Activated CD8-positive, alpha-beta T cell treated with anti-CD3 and anti-CD28 coated beads, Interleukin-2, amount 10 ng/mL, durations not matched to agents 7 days and 5 days (primary cell): Measurements from ENCODE around the gene C1QL1. TPM values are rescaled to one million over a fixed set of nuclear protein-coding genes. Genes with fewer than 3 reads are reported as not detected.
A peak's percentile ranks its signal among the peaks of the same experiment; 100 is the strongest.
"Not testable (repeated sequence)": the region's sequence is repeated elsewhere in the genome, so short reads cannot be mapped to it uniquely, and the experiment has no call there.

Experiments used
- ATAC-seq: fragments of 150-1000 bp; cut with Tn5 transposase; one replicate; pipeline ENCODE4 v1.10.0; 2021; ENCODE audit warnings: moderate library complexity
- CTCF ChIA-PET: fragments of 350-600 bp; sonication (Branson Sonifier 250); formaldehyde crosslinking; loops from one replicate; lab custom pipeline; 2021; ENCODE audit warnings: antibody characterized with exemption; lab: Charles Lee
- POLR2A ChIA-PET: fragments of 350-600 bp; sonication (Branson Sonifier 250); formaldehyde crosslinking; loops from one replicate; lab custom pipeline; 2021; ENCODE audit warnings: antibody characterized with exemption; lab: Charles Lee
- DNase-seq: peaks from one replicate; pipeline ENCODE4 v3.0.0-alpha.2; 2020
- H3K27ac Mint-ChIP-seq: one replicate; pipeline ENCODE4 v1.8.0; 2021; ENCODE audit warnings: mild to moderate bottlenecking, mixed read lengths
- H3K27me3 Mint-ChIP-seq: one replicate; pipeline ENCODE4 v1.8.0; 2021; ENCODE audit warnings: low read depth, mixed read lengths
- H3K36me3 Mint-ChIP-seq: one replicate; pipeline ENCODE4 v1.8.0; 2021; ENCODE audit warnings: low read depth, mixed read lengths
- H3K4me1 Mint-ChIP-seq: one replicate; pipeline ENCODE4 v1.8.0; 2021; ENCODE audit warnings: low read depth, mixed read lengths
- H3K4me3 Mint-ChIP-seq: one replicate; pipeline ENCODE4 v1.8.0; 2021; ENCODE audit warnings: mild to moderate bottlenecking, mixed read lengths
- H3K9me3 Mint-ChIP-seq: one replicate; pipeline ENCODE4 v1.8.0; 2022; ENCODE audit warnings: mixed read lengths; ENCODE audit not compliant: insufficient read depth
- total RNA-seq, 2 experiments: library from RNA; stranded (reverse); gene quantifications; one replicate each; pipeline ENCODE4 v1.2.3, GENCODE V29; 2021

C1QL1 gene
- total RNA-seq, 2 experiments from 2014 or later, result 0.34 to 0.68 TPM

DNA sequence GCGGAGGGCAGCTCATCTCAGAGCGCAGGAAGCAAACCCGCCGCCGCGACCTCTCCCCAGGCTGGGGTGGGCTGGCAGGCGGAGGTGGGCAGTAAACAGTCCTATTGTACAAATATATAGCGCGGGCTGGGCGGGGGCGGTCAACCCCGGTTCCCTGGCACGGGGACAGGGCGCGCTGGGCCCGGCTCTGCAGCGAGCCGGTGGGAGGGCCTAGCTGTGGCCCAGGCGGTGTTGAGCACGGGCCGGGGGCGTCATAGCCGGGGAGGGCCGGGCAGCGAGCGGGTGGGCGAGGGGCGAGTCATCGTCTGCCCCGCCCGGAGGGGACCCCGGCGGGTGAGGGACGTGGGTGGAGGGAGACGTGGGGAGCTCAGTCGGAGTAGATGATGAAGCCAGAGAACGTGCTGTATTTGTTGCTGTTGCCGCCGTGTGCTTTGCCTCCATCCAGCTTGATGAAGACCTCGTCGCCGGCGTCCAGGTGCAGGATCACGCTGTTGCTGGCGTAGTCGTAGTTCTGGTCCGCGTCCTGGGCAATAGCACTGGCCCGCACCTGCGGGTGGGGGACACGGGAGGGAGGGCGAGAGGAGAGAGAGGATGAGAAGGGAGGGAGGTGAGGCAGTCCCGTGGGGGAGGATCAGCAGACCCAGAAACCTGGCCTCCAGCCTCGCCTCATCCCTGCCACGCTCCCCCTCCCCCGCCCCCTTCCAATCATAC is 8.1 kb downstream of the C1QL1 start:
- CTCF ChIA-PET, result interaction anchor here (1.6 to 1.9 kb wide), 2 partner anchors 40 to 183 kb away, joined by 4 read pairs; no protein-coding TSS in a partner anchor
- no peaks in the 10 kb centered on the region for H3K9me3 Mint-ChIP-seq
- ATAC-seq (no peak), DNase-seq (no peak)
- peaks cover 5% of the 10 kb centered on the region for H3K4me1 Mint-ChIP-seq
- H3K27me3 Mint-ChIP-seq, result peaks cover 49% of the 10 kb centered on the region
- H3K36me3 Mint-ChIP-seq, result no peaks in the 10 kb centered on the region
- H3K27ac Mint-ChIP-seq, result no peak overlapping the region
- POLR2A ChIA-PET, result no interaction called here
- H3K4me3 Mint-ChIP-seq, result no peak overlapping the region

DNA sequence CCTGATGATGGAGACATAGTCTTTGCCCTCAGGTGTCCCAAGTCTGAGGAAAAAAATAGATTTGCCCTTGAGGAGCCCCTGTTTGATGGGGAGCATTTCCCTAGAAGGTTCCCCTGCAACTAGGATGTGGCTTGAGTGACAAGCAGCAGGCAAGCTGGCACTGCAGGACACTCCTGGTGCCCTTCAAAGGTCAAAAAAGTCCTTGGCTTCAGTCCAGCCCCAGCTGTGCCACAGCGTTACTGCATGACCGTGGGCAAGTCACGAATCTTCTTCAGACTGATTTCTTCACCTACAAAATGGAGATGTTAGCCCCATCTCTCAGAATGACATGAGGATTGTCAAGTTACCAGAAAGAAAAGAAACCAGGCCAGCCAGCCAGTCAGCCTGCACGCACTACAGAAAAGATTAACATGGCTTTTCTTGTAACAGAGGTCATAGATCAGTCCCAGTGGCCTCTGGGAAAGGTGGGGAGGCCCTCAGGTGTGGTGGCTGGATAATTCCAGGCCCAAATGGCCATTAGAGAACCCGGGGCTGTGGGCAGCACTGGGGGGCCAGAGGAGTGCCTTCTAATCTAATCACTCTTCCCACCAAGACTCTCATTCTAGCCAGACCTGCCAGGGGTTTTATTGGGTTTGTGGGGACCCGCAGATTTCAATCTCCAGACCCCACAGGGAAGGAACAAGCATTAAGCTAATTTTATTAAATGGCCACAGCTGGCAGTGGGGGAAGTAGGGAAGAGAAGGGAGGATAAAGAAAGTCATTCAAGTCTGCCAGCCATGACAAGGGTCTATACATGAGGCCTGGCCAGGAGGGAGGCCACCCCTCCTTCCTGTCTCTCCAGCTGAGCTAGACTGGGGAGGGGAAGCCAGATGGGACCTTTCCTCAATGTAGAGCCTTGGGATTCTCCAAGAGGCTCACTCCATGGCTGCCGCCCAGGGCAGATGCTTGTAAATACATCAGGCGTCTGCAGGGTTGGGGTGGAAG is 10.8 kb downstream of the C1QL1 start:
- ATAC-seq (no peak), DNase-seq (no peak)
- Mint-ChIP-seq H3K36me3 (no peaks in the 10 kb centered on the region), H3K27ac (no peak overlapping the region), H3K4me3 (no peak overlapping the region), H3K27me3 (peaks cover 34% of the 10 kb centered on the region), H3K9me3 (no peaks in the 10 kb centered on the region), H3K4me1 (peaks cover 5% of the 10 kb centered on the region)
- CTCF ChIA-PET, result interaction anchor here (1.1 to 1.2 kb wide), 2 partner anchors 12 to 179 kb away, joined by 3 read pairs; no protein-coding TSS in a partner anchor
- POLR2A ChIA-PET, result interaction anchor here (0.9 kb wide), 1 partner anchor 8 kb away, joined by 3 read pairs; no protein-coding TSS in a partner anchor

DNA sequence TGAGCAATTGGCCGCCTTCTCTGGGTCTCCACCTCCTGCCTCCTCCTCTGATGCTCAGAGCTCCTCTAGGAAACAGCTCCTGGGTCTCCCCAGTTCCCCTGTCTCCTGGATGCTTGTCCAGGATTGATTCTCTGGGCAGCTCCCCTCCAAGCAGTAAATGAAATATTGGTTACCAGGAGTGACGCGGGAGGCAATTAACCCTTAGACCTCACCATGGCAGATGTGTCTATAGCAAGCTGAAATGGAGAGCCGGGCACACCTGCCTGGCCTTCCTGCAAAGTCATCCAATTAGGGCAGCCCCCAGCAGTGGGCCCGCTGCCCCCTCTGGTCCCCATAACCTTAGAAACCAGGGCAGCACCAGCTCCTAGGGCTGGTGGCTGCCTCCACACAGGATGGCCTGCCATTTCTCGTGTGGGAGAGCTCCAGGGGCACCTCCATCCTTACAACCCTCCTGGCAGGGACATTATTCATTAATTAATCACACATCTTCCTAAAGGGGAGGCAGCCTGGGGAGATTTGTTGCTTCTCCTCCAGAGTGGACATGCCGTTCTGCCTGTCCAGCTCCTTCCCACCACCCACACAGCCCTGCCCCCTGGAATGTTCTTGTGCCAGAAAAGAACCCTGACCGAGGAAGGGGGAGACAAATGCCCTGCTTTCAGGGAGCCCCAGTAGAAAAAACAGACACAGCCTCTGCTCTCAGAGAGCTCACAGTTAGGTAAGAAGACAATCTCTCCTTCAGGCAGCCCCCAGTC is 12.3 kb downstream of the C1QL1 start:
- ATAC-seq (no peak), DNase-seq (no peak)
- no peaks in the 10 kb centered on the region for H3K9me3 Mint-ChIP-seq
- ChIA-PET CTCF (interaction anchor here (2.4 kb wide), 1 partner anchor 66 kb away, joined by 7 read pairs; no protein-coding TSS in a partner anchor), POLR2A (interaction anchor here (0.7 to 0.8 kb wide), 2 partner anchors 49 to 267 kb away, joined by 3 read pairs; no protein-coding TSS in a partner anchor)
- H3K27me3 Mint-ChIP-seq, result peaks cover 35% of the 10 kb centered on the region
- peaks cover 5% of the 10 kb centered on the region for H3K4me1 Mint-ChIP-seq
- H3K27ac Mint-ChIP-seq, result no peak overlapping the region
- H3K36me3 Mint-ChIP-seq, result no peaks in the 10 kb centered on the region
- H3K4me3 Mint-ChIP-seq, result no peak overlapping the region

DNA sequence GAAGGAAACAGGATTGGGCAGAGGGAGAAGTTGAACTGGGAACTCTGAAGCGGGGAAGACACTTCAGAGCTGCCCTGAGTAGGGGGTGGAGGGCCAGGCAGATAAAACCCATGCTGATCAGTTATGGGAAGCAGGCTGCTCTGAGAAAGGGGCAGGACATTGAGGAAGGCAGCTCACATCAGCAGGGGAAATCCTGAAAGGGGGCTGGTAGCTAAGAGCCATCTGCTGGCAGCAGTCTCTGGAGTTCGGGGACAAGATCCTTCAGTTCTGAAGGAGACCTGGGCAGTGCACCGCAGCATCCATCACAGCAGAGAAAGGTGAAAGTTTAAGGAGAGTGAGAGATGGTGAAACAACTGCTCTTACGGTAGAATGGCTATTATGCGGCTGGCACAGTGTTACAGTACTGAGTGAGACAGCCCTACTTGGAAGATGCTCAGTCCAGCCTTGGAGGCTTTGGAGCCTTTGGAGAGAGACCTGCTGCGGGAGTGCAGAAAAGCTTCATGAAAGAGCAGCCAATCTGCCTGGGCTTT is 15.1 kb downstream of the C1QL1 start:
- H3K9me3 Mint-ChIP-seq, result no peaks in the 10 kb centered on the region
- H3K27me3 Mint-ChIP-seq, result peaks cover 21% of the 10 kb centered on the region
- ATAC-seq (no peak), DNase-seq (no peak)
- H3K36me3 Mint-ChIP-seq, result no peaks in the 10 kb centered on the region
- peaks cover 7% of the 10 kb centered on the region for H3K4me1 Mint-ChIP-seq
- H3K27ac Mint-ChIP-seq, result peak overlapping the region; percentile 3
- no peak overlapping the region for H3K4me3 Mint-ChIP-seq
- ChIA-PET POLR2A (no interaction called here), CTCF (interaction anchor here (0.8 to 1.2 kb wide), 3 partner anchors 27 to 67 kb away, joined by 3 to 4 read pairs (median 4); no protein-coding TSS in a partner anchor)

DNA sequence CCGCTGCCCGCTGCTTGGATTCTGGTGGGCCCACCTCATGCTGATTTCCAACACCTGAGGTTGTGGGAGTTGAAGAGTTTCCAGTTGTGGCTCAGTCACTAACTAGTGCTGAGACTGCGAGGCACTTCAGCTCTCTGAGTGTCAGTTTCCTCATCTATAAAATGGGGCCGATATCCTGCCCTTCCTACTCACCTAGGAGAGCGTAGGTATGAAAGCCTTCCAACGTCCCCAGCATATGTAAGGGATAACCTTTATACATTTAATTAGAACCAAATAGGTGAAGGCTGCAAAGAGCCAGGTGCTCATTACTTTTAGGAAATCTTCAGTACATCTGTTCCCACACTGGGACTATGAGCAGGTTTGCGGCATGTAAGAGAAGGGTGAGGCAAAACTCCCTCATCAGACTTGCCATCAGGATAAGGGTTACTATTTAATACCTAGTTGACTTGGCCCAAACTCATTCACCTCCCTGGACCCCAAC is 19.7 kb downstream of the C1QL1 start:
- DNase-seq (no peak), ATAC-seq (no peak)
- Mint-ChIP-seq H3K4me3 (peak overlapping the region; percentile 96), H3K4me1 (peaks cover 39% of the 10 kb centered on the region), H3K27me3 (peaks cover 4% of the 10 kb centered on the region), H3K27ac (peak overlapping the region; percentile 96), H3K36me3 (peaks cover 32% of the 10 kb centered on the region), H3K9me3 (no peaks in the 10 kb centered on the region)
- POLR2A ChIA-PET, result interaction anchor here (1.4 to 1.8 kb wide), 4 partner anchors 20 to 27 kb away, joined by 3 to 13 read pairs (median 4); partner anchors contain the start of gene C1QL1
- CTCF ChIA-PET, result no interaction called here

DNA sequence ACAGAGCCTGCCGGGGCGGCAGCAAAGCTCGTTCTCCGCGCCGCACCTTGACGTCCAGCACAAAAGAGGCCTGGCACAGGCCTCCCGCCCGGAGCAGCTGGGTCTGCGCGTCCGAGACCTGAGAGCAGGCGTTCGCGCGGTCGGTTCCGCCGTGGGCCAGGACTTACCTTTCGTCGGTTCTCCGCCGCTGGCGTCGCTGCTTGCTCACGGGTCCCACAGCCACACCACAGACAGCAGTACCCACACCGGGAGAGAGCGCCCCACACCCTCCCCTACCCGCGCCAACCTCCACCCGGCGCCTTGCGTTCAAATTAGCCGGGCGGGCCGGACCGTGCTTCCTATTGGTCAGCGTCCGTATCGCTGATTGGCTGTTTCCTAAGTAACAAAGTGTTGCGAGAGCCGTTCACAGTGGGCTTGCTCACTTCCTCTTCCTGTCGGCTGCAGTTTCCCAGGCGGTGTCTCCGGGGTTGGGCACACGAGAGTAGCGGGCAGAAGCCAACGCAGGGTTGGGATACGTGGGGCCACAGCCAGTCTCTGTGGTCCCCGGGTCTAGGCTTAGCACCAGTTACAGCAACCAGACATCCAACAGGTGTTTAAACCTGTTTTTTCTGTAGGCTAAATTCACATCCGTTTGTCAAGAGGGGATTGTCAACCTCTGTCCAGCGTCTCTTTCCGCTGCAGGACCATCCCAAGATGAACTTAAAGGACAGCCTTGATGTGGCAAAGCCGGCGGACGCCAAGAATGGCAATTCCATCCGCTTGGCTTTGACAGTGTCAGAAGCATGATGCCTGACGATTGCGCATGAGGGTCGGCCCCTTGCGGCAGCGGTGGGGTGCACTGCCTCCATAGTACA is 20.4 kb downstream of the C1QL1 start, which contains the start of gene KIF18B:
TSS of gene KIF18B (minus strand) at position 313 of the 854 bp plus-strand sequence. CDS start 11,429 bp downstream, outside the sequence.
- peak within 1 kb of the TSS; percentile 96 for H3K27ac Mint-ChIP-seq
- H3K9me3 Mint-ChIP-seq, result no peaks in the 10 kb centered on the region
- ChIA-PET POLR2A (interaction anchor here (0.6 to 1.8 kb wide), 14 partner anchors 21 to 202 kb away, joined by 3 to 13 read pairs (median 4); partner anchors contain the start of genes C1QL1 and DCAKD), CTCF (interaction anchor here (1.3 kb wide), 2 partner anchors 72 to 75 kb away, joined by 4 read pairs; no protein-coding TSS in a partner anchor)
- peak within 1 kb of the TSS; percentile 96 for H3K4me3 Mint-ChIP-seq
- peaks cover 4% of the 10 kb centered on the region for H3K27me3 Mint-ChIP-seq
- peak; percentile 97 for DNase-seq
- peaks cover 45% of the 10 kb centered on the region for H3K4me1 Mint-ChIP-seq
- ATAC-seq, result peak; percentile 96
- H3K36me3 Mint-ChIP-seq, result peaks cover 35% of the 10 kb centered on the region

DNA sequence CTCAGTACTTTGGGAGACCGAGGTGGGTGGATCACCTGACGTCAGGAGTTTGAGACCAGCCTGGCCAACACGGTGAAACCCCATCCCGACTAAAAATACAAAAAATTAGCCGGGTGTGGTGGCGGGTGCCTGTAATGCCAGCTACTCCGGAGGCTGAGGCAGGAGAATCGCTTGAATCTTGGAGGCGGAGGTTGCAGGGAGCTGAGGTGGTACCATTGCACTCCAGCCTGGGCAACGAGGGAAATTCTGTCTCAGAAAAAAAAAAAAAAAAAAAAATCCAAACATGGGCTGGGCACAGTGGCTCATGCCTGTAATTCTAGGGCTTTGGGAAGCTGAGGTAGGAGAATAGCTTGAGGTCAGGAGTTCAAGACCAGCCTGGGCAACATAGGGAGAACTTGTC is 22.5 kb downstream of the C1QL1 start:
- DNase-seq, H3K27ac Mint-ChIP-seq: not testable (repeated sequence)
- peaks cover 60% of the 10 kb centered on the region for H3K4me1 Mint-ChIP-seq

DNA sequence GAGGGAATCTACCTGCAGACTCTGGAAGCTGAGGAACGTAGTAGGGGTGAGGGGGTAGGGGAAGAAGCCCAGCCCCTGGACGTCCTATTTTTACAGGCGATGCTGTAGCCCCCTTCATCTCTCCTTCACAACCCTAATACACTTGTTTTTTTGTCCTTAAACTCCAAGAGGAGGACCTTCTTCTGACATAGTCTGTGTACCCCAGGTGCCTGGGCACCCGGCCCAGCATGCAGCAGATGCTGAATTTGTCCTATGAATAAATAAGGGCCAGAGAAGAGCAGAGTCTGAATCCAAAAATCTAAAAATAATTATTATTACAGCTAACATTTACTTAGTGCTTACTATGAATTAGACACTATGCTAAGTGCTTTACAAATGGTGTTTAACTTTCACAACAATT is 25.6 kb downstream of the C1QL1 start:
- ChIA-PET CTCF (interaction anchor here (1.1 to 1.6 kb wide), 3 partner anchors 23 to 157 kb away, joined by 3 to 5 read pairs (median 4); no protein-coding TSS in a partner anchor), POLR2A (interaction anchor here (0.6 kb wide), 1 partner anchor 82 kb away, joined by 3 read pairs; no protein-coding TSS in a partner anchor)
- Mint-ChIP-seq H3K27me3 (no peaks in the 10 kb centered on the region), H3K36me3 (peaks cover 70% of the 10 kb centered on the region), H3K4me3 (no peak overlapping the region), H3K9me3 (no peaks in the 10 kb centered on the region), H3K27ac (peak overlapping the region; percentile 64), H3K4me1 (peaks cover 57% of the 10 kb centered on the region)
- DNase-seq, result no peak
- ATAC-seq, result no peak

More for the DNA sequence above, 22.5 kb downstream of the C1QL1 start:
- H3K27me3 Mint-ChIP-seq, H3K9me3 Mint-ChIP-seq, ATAC-seq: not testable (repeated sequence)
- peak overlapping the region; percentile 96 for H3K4me3 Mint-ChIP-seq
- POLR2A ChIA-PET, result interaction anchor here (0.9 kb wide), 1 partner anchor 114 kb away, joined by 3 read pairs; no protein-coding TSS in a partner anchor
- CTCF ChIA-PET, result interaction anchor here (1.1 to 2.0 kb wide), 2 partner anchors 25 to 74 kb away, joined by 3 to 5 read pairs; no protein-coding TSS in a partner anchor
- H3K36me3 Mint-ChIP-seq, result peaks cover 49% of the 10 kb centered on the region

DNA sequence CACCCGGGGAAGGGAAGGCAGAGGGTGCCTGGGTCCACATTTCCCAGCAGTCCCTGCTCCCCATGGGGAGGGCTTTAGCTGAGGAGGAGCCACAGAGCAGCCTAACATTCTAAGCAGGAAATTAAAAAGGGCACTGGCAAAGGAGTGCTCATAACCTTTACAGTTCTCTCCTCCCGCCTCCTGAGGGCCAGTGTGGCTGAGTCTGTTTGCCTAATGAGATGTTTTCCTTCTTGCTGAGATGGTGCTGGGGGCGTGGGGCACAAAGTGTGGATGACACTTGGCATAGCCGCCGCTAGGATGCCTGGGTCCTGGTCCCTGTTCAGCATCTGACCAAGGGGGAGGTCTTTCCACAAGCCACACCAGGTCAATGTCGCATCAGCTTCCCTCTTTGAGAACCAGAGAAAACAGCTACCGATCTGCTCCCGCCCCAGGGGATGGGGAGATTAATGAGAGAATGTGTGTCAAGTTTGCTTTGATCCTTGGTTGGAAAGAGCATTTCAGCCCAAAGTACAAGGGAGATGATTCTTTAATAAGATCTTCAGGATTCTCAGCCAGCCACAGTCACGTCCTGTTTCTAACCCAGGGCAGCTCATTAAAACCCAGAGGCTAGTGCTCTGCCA is 26.3 kb downstream of the C1QL1 start:
- peaks cover 69% of the 10 kb centered on the region for H3K36me3 Mint-ChIP-seq
- ATAC-seq, result peak; percentile 53
- POLR2A ChIA-PET, result interaction anchor here (0.6 kb wide), 1 partner anchor 83 kb away, joined by 3 read pairs; no protein-coding TSS in a partner anchor
- H3K27ac Mint-ChIP-seq, result peak overlapping the region; percentile 64
- DNase-seq, result no peak
- H3K9me3 Mint-ChIP-seq, result no peaks in the 10 kb centered on the region
- CTCF ChIA-PET, result interaction anchor here (1.1 to 1.6 kb wide), 3 partner anchors 23 to 158 kb away, joined by 3 to 5 read pairs (median 4); no protein-coding TSS in a partner anchor
- H3K4me3 Mint-ChIP-seq, result no peak overlapping the region
- H3K4me1 Mint-ChIP-seq, result peaks cover 57% of the 10 kb centered on the region
- H3K27me3 Mint-ChIP-seq, result no peaks in the 10 kb centered on the region
